ENCODE measurements around the gene LY9. TPM values are rescaled to one million over a fixed set of nuclear protein-coding genes. Genes with fewer than 3 reads are reported as not detected.
A peak's percentile ranks its signal among the peaks of the same experiment; 100 is the strongest.

Gene LY9
- total RNA-seq, 1 donor from 2014 or later: not detected

DNA sequence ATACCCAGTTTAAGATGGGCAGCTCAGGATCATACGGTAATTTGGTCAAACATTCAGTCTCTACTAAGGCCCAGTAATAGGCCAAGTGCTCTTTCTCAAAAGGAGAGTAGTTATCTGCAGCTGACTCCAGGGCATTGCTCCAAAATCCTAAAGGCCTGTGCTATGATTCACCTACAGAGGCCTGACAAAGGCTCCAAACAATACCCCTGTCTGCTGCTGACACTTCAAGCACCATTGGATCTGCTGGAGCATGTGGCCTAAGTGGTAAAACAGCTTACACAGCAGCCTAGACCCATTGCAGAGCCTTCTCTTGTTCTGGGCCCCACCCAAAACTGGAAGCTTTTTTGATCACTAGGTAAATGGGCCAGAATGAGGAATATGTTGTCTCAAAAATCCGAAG is 34.1 kb upstream of the LY9 start:
- DNase-seq (ENCODE audit: low spot score, unreplicated experiment): no peak
- H3K4me3 Mint-ChIP-seq (ENCODE audit: low read depth): no peak overlapping the region
- H3K4me1 Mint-ChIP-seq (ENCODE audit: low read depth): no peaks in the 10 kb centered on the region
- no peaks in the 10 kb centered on the region for H3K9me3 Mint-ChIP-seq (ENCODE audit: low read depth)
- H3K36me3 Mint-ChIP-seq (ENCODE audit: insufficient read depth): no peaks in the 10 kb centered on the region
- H3K27me3 Mint-ChIP-seq: no peaks in the 10 kb centered on the region
- H3K27ac Mint-ChIP-seq: no peak overlapping the region
- no peak for TF ChIP-seq CTCF (IDR thresholded peaks at IDR 0.05; ENCODE audit: unreplicated experiment)

- no peak overlapping the region for H3K27ac Mint-ChIP-seq
- DNase-seq (ENCODE audit: low spot score, unreplicated experiment): no peak
- TF ChIP-seq CTCF (IDR thresholded peaks at IDR 0.05; ENCODE audit: unreplicated experiment): no peak
- no peaks in the 10 kb centered on the region for H3K36me3 Mint-ChIP-seq (ENCODE audit: insufficient read depth)
- no peaks in the 10 kb centered on the region for H3K4me1 Mint-ChIP-seq (ENCODE audit: low read depth)
- H3K4me3 Mint-ChIP-seq (ENCODE audit: low read depth): no peak overlapping the region
- H3K9me3 Mint-ChIP-seq (ENCODE audit: low read depth): no peaks in the 10 kb centered on the region
- H3K27me3 Mint-ChIP-seq: no peaks in the 10 kb centered on the region
Measured at GRCh38 chr1:160763993-160764392, 32.0 kb upstream of the LY9 start.

DNA sequence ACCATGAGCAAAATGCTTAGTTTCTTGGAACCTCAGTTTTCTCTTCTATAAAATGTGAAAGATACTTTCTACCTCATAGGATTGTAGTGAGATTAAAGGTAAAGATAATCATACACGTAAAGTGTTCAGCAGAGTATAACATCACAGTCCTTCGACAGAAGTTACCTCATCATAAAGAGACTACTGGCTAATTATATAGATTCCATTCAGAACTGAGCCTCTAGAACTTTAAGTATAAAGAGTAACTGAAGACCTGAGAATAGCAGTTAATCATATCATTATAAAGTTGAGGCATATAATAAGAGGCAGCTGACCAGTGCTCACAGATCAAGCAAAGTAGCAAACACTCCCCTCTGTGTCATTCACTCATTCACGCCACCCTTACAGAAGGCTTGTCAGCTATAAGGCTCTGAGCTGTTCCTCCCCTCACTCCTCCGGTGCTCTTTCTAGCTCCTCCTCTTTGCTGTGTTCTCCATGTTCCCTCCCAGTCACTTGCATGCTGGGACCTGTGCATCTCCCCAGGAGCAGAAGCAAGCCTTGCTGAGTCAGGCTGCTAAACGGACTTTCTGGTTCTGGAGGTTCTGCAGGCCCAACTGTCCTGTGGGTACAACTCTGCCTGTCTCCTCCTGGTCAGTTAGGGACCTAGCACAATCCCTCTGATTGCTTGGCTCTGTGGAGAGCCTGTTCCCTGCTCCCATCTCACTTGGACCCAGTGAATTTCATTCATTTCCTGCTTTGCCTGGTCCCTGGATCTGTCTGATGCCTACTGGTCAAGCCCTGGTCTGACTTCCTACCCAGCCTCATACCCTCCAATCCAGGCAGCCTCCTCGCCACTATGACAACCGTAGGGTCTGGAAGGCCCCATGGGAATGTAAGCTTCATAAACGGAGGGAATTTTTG is 28.3 kb upstream of the LY9 start:
- no peak for DNase-seq (ENCODE audit: low spot score, unreplicated experiment)
- Mint-ChIP-seq H3K4me1 (ENCODE audit: low read depth) (no peaks in the 10 kb centered on the region), H3K4me3 (ENCODE audit: low read depth) (no peak overlapping the region), H3K27ac (no peak overlapping the region), H3K36me3 (ENCODE audit: insufficient read depth) (no peaks in the 10 kb centered on the region), H3K9me3 (ENCODE audit: low read depth) (peaks cover 2% of the 10 kb centered on the region), H3K27me3 (no peaks in the 10 kb centered on the region)
- no peak for TF ChIP-seq CTCF (IDR thresholded peaks at IDR 0.05; ENCODE audit: unreplicated experiment)

GRCh38 chr1:160768295-160768657 is 27.7 kb upstream of the LY9 start:
- no peak for DNase-seq (ENCODE audit: low spot score, unreplicated experiment)
- TF ChIP-seq CTCF (IDR thresholded peaks at IDR 0.05; ENCODE audit: unreplicated experiment): peak; percentile 35
- Mint-ChIP-seq H3K27ac (no peak overlapping the region), H3K4me1 (ENCODE audit: low read depth) (no peaks in the 10 kb centered on the region), H3K27me3 (no peaks in the 10 kb centered on the region), H3K4me3 (ENCODE audit: low read depth) (no peak overlapping the region), H3K36me3 (ENCODE audit: insufficient read depth) (no peaks in the 10 kb centered on the region), H3K9me3 (ENCODE audit: low read depth) (peaks cover 2% of the 10 kb centered on the region)

DNA sequence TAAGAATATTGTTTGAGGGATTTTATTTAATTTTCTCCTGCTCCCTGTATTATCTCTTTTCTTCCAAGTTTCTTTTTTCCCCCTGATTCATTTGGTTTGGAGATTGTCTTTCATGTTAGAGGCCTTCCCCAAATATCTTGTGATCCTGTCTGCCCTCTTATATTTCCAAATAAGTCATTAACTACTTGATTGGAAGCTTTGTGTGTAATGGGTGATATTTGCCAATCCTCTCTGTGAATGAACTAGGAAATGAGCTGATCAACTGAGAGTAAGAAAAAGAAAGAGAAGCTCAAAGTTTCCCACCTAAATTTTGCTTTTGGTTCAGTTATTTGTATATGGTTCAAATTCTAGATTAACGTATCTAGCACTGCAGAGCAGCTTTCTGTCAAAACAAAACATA is 23.6 kb upstream of the LY9 start:
- no peak for TF ChIP-seq CTCF (IDR thresholded peaks at IDR 0.05; ENCODE audit: unreplicated experiment)
- no peak overlapping the region for H3K4me3 Mint-ChIP-seq (ENCODE audit: low read depth)
- no peak for DNase-seq (ENCODE audit: low spot score, unreplicated experiment)
- peaks cover 6% of the 10 kb centered on the region for H3K27me3 Mint-ChIP-seq
- H3K36me3 Mint-ChIP-seq (ENCODE audit: insufficient read depth): no peaks in the 10 kb centered on the region
- H3K9me3 Mint-ChIP-seq (ENCODE audit: low read depth): peaks cover 2% of the 10 kb centered on the region
- no peak overlapping the region for H3K27ac Mint-ChIP-seq
- H3K4me1 Mint-ChIP-seq (ENCODE audit: low read depth): no peaks in the 10 kb centered on the region
